ENCODE measurements around the gene SNAPC4. TPM values are rescaled to one million over a fixed set of nuclear protein-coding genes. Genes with fewer than 3 reads are reported as not detected.
"Not testable (repeated sequence)": the region's sequence is repeated elsewhere in the genome, so short reads cannot be mapped to it uniquely, and the experiment has no call there.

The SNAPC4 gene
- polyA plus RNA-seq, 4 donors: 7.6 to 14.2 (median 12.3) TPM

DNA sequence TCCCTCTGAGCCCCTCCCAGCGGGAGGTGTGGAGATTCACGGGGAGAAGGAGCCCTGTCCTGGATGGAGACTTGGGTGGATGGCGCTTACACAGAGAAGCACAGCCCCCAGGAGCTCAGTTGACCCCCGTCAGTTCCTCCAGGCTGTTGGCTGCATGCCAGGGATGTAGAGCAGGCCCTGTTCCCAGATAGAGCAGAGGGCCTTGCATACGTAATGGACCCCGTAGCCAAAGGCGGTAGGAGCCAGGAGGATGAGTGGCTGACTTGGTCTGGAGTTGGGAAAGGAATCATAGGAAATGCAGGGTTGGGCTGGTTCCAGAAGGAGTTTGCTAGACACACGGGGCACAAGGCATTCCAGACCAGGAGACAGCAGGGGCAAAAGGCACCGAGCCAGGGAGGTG is 13.0 kb upstream of the SNAPC4 start:
- DNase-seq (ENCODE audit: low read depth in 4 of 4, low spot score in 3 of 4): no peak

DNA sequence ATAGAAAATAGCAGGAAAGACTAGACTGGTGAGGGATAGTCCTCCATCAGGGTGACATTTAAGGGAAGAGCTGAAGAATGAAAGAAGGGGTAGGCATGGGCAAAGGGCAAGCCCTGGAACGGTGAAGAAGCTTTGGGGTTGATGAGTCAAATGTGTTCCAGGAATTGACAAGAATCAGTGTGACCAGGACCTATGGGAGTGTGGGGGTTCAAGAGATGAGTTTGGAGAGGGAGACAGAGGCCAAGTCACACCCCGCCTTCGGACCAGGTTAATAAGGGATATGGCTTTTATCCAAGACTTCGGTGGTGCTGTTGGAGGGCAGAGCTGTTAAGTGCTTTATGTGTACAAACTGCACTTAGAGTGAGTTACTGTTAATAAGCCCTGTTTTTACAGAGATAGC is 11.4 kb upstream of the SNAPC4 start:
- no peak for DNase-seq (ENCODE audit: low read depth in 4 of 4, low spot score in 3 of 4)

DNA sequence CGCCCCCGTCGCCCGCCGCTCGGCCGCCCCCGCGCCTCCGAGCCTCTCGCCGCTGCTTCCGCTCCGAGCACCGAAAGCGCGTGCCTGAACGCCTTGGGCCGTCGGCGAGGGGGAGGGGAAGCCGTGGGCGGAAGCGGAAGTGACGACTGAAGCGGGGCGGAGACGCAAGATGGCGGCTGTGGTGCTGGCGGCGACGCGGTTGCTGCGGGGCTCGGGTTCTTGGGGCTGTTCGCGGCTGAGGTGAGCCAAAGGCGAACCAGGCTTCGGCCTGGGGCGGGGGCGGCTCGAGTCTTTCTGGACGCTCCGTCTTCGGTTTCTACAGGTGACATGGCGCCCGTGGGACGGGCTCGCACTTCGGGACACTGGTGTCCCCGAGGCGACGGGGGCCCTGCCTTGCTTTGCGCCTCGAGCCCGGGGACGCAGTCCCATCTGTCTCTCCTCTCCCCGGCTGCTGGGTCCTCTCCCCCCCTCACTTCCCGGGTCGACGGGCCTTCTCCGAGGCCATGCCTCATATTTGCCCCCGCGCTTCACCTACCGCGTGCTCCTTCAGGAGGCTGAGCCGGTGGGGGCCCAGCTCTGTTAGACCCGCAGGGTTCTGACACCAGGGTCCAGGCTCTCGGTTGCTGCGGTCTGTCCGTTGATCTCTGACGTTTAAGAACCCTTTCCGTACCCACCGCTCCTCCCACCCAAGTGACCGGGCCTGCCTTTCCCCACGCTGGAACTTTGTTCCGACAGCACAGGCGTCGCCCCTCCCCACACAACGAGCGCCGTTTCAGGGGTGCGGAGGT is 10.7 kb upstream of the SNAPC4 start, which contains the start of the genes ENTR1 and PMPCA:
TSS of gene ENTR1 (minus strand) at position 115 of the 788 bp plus-strand sequence. CDS start 217 bp downstream, outside the sequence.
TSS of gene PMPCA (plus strand) at position 159 of the 788 bp plus-strand sequence. CDS start at position 170, 11 bp downstream.
- DNase-seq (ENCODE audit: low read depth in 4 of 4, low spot score in 3 of 4): peak; percentile 71 to 83 (median 76)

DNA sequence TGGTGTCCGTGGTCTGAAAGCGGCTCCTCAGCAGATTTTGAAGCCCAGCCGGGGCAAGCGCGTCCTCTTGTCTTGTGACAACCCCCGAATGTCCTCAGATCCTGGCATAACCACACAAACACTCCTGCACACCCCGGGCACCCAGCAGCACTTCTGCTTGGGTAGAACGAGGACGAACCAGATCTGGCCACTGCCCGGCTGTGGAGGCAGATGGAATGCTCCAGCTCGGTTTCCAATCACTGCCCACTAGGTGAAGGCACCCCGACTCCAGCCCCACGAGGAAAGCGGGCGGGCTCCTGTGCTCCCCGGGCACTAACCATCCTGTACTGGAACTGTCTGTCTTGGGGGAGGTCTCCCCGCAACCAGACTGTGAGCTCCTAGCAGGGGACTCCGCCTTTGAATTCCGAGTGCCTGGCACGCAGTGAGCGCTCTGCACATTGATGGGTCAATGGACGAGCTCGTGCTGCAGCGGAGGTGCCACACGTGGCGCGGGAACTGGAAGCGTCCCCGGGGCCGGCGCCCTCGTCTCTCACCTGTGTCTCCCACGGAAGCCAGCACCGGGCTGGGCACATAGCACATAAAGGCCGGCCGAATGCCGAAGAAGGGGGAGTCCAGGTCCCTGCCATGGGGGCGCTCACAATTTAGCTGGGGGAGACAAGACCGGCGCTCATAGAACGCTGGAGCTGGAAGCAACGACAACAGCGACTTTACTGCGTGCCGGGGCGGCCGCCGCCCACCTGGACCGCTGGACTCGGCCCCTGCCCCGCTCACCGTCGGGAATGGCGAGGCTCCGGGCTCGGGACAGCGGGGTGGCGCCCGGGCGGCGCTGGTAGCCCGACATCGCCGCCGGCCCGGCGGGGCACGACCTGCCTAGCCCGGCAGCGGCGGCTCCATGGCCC is 9.8 kb upstream of the SNAPC4 start:
- DNase-seq (ENCODE audit: low read depth in 4 of 4, low spot score in 3 of 4): no peak

DNA sequence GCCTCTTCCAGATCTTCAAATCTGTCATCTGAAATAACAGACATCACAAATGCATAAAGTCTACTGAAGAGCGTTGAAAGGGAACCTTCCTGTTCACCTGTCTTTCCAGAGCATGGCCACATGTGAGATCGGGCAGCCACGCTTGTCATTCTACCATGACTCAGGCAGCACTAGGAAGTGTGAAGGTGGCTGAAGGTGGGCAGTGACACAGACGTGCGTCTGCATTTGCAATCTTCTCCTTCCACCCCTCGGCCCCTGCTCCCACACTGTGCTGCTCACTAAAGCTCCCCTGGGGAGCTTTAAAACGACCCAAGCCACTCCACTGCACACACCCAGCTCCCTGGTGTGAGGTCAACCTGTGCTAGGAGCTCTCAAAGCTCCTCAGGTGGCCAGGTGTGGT is 7.9 kb upstream of the SNAPC4 start:
- no peak for DNase-seq (ENCODE audit: low read depth in 4 of 4, low spot score in 3 of 4)

DNA sequence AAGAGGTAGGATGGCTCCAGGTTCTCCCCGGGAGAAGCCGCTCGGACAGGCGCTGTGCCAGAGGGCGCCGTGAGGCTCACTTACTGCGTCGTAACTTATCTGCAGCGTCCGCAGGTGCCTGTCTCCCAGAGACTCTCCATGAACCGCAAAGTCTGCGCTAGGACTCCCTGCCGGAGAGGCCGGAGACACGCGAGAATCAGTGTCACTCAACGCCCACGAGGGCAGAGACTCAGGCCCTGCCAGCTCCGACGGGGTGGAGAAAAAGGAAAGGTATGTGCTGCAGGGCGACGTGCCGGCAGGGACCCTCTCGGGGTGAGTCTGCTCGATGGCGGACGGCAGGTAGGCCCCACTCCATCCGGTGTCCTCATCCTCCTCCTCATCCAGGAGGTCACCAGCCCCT is 7.1 kb upstream of the SNAPC4 start:
- DNase-seq (ENCODE audit: low read depth in 4 of 4, low spot score in 3 of 4): not testable (repeated sequence)

DNA sequence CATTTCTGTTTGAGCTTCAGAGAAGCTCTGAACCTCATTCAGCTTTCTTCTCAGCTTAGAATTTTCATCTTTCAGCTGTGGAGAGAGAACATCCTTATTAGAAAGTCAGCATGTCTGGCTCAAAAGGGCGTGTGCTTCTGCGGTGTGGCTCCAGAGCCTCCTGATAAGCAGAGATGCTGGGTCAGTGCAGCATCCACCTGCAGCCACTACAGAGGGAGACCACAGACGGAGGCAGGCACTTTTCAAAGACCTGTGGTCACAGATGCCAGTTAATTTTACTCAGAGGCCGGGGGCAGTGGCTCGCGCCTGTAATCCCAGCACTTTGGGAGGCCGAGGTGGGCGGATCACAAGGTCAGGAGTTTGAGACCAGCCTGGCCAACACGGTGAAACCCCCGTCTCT is 5.9 kb upstream of the SNAPC4 start:
- DNase-seq (ENCODE audit: low read depth in 4 of 4, low spot score in 3 of 4): not testable (repeated sequence)

DNA sequence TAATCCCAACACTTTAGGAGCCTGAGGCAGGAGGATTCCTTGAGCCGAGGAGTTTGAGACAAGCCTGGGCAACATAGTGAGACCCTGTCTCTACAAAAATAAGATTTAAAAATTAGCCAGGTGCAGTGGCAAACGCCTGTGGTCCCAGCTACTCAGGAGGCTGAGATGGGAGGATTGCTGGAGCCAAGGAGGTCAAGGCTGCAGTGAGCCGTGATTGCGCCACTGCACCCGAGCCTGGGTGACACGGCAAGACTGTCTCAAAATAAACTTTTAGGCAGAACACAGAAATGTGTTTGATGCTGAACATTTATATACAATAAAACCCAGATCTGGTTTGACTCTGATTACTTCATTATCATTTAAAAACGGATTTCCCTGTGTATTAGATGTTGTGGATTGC is 5.5 kb upstream of the SNAPC4 start:
- no peak for DNase-seq (ENCODE audit: low read depth in 4 of 4, low spot score in 3 of 4)

DNA sequence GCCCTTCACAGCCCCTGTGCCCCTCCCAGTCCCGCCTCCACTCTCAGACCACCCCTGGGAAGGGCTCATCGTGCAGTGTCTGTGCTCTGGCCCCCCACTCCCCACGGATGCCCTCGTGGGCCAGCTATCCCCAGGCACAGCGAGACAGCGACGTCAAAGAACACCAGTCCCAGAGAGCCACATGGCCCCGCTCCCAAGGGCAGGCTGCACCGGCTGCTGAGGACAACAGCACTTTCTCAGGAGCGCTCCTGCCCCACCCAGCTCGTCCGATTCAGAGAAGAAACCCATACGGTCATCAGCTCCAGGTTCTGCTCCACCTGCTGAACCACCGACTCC is 4.8 kb upstream of the SNAPC4 start:
- DNase-seq (ENCODE audit: low read depth in 4 of 4, low spot score in 3 of 4): no peak

DNA sequence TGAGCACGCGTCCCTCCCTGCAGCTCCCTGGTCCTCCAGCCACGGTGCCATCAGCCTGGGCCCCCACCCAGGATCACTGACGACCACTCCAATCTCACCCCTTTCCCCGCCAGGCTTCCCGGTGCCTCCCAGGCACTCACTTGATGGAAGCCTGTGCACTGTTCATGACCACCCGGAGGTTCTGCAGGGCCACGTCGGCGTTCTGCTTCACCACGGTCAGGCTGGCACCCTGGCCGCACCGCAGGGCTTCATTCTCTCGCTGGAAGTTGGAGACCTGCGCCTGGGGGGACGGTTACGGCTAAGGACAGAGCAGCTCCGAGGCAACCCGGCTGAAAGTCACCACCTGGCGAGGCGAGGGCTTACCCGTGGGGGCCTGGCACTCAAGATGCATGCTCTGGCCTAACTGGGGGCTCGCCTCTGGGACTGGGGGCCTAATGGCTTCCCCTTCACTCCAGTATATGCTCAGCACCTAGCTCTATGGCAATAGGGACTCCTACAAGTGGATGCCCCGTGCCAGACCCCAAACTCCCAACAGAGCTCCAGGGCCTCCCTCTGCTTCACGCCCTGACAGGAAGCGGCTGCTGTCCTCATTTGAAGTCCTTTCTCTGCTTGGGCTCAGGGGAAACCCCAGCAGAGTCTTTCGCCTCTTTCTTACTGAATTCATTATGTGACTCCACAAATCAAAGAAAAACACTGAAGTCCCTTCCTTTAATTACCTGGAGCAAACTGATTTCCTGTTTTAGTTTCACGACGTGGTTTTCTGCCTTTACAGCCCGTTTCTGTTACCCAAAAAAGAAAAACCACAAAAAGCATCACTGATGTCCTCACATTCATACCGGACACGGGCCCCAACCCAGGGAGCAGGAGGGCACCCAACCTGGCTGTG is 4.2 kb upstream of the SNAPC4 start:
- no peak for DNase-seq (ENCODE audit: low read depth in 4 of 4, low spot score in 3 of 4)

DNA sequence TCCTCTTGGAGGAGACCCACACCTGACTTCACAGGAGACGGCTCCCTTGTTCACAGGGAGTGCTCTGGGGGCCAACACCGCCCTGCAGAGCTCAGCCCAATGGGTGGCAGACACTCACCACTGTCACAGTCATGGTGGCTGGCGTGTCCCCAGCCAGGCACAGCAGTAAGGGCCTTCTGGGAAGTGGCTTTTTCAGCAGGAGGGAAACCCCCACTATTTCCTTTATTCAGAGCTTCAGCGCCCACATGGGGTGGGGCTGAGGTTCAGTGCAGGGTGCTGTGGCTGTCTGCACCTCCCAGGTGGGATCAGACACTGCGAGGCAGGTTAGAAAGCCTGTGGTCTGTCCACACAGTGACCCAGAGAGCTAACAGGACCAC is 3.6 kb upstream of the SNAPC4 start:
- DNase-seq (ENCODE audit: low read depth in 4 of 4, low spot score in 3 of 4): no peak

DNA sequence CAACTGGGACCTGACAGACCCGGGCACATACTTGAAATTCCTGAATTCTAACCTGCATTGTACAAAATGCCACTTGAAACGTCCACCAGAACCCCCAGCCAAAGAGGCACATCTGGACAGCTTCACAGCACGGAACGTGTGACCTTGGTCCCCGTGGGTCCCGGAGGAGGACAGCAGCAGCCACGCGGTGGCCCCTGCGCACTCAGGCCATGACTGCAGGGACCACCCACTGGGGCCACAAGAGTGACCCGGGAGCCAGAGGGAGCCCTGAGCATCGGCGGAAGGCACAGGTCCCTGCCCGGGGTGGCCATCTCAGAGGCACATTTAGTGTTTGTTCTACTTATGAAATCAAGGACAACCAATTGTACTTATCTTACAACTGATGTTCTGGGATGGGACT is 2.1 kb upstream of the SNAPC4 start:
- no peak for DNase-seq (ENCODE audit: low read depth in 4 of 4, low spot score in 3 of 4)

DNA sequence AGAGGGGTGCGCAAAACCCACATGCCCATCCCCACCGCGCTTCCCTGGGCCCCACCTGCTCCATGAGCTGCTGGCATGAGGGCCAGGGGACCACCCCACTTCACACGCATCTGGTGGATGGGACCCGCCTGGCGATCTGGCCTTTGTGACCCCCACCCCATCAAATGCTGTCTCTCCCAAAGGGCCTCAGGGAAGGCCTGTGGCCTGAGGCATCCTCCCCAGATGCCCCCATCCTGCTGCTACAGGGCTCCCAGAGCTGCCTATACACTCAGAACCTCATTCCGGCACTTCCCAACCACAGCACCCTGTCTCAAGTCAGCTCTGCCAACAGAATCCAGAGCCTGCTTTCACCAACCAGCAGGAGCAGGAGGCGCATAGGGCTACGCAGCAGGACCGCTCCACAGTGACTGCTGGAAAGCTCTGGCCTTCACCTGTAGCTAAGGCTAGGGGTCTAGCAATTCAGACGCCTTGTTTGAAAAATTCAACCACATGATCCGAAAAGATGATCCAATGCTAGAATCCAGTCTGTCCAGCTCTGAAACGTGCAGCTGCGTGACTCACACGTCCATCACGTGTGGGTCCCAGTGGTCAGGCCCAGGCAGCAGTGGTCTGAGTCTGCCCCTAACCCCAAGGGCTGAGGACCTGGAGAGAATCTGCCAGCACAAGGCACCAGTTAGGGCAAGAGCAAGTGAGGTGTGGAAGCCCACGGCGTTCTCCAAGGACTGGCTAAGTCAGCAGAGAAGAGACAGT is 1.4 kb upstream of the SNAPC4 start:
- no peak for DNase-seq (ENCODE audit: low read depth in 4 of 4, low spot score in 3 of 4)

DNA sequence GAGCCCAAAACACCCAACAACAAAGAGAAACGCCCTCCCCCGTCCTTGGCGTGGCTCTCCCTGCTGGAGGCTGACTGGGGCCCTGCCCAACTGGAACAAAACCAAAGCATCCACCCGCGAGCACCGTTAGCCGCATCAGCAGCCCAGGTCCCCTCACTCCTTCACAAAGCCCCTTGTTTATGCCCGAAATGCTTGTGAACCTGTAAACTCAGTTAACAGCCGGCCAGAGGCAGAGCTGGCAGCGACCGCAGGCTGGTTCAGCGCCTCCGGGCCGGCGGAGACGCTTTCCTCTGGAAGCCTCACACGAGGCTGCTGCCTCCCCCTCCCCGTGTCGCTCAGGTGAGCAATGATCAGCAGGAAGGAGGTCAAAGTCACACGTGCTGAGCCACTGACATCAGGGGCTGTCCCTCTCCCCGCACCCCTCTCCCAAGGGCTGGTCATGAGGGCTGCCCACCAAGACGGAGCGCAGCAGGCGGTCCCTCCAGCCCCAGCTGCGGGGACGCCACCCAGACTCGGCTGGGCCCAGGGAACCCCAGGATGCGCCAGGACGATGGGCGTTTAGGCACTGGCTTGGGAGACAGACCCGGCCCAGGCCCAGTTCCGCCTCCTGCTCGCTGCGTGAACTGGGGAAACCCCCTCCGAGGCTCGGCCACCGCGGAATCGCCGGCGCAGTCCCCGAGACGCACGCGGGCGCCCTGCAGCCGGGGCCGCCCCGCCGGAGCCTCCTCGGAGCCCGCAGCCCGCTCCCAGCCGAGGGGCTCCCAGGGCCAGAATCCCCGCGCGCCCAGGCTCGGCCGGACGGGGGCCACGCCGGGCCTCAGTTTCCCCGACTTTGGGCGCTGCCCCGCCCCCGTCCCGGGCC is 563 bp downstream of the SNAPC4 start:
- no peak for DNase-seq (ENCODE audit: low read depth in 4 of 4, low spot score in 3 of 4)

DNA sequence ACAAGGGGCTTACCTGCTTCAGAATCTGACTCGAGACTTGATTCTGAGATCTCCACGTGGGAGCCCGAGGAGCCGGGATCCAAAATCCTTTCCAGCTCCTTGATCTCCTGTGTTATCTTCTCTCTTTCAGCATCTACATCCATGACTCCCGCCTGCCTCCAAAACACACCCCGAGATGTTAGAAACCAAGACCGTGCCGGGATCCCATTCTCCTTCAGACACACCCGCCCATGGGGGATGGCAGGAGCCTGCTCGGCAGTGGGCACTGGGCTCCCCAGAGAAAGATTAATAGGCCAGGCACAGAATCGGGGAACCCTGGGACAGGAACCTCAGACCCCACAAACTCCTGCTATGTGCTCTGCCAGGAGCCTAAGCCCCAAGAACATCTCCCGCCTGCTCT is 1.7 kb downstream of the SNAPC4 start:
- DNase-seq (ENCODE audit: low read depth in 4 of 4, low spot score in 3 of 4): no peak

DNA sequence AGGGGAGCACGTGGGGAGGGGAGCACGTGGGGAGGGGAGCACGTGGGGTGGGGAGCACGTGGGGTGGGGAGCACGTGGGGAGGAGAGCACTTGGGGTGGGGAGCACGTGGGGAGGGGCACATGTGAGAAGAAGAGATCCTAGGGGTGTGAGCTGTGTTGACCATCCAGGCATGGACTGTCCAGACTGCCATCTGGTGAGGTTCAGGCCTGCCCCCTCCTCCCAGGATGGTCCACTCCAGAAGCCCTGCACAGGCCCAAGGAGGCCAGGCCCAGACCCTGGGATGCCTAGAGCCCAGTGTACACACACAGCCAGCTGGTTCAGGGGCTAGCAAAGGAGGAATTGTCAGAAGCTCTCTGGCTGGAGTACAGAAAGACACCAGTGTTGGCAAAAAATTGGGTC is 2.3 kb downstream of the SNAPC4 start:
- no peak for DNase-seq (ENCODE audit: low read depth in 4 of 4, low spot score in 3 of 4)

DNA sequence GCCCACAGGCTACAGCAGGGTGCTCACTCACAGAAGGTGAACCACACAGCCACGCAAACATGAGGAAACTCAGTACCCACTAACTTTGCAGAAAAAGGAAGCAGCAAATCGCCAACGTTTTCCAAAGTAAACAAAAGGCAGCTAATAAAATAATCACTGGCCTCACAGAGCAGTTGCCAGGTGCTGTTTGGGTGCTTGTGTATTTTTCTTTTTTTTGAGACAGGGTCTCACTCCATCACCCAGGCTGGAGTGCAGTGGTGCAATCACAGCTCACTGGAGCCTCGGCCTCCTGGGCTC is 3.8 kb downstream of the SNAPC4 start:
- DNase-seq (ENCODE audit: low read depth in 4 of 4, low spot score in 3 of 4): no peak

DNA sequence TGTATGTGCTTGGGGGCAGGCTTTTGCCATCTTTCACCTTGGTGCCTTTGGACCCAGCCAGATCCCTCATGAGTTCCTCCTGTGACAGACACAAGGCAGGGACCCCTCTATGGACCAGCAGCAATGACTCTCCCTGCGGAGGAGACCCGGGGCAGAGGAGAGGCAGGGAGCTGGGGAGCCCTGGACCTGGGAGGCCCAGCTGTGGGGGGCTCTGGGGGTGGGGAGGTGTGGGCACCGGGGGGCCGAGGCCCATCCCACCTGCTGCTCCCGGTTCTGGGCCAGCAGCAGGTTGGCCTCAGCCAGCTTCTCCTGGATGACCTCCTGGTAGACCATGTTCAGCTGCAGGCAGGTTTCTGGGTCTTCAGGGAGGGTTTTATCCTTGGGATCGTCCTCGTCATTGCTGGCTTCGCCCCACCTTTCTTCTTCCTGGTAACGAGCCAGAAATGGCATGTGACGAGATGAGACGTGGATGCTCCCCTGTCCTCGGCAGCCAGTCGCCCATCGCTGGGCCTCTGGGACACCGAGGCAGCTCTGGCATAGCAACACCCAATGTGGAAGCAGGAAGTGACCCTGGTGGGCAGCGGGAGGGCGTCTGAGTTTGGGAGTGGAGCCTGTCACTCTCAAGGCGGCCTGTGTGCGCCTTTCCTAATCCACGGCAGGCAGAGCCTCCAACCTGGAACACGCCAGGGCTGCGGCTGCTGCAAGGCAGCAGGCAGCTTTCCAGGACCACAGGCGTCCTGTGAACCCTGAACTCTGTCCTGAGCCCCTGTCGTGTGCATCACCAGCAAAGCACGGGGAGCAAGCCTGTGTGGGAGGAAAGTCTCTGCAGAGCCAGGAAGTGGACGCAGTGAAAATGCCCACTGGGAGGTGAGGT is 4.4 kb downstream of the SNAPC4 start:
- DNase-seq (ENCODE audit: low read depth in 4 of 4, low spot score in 3 of 4): no peak

DNA sequence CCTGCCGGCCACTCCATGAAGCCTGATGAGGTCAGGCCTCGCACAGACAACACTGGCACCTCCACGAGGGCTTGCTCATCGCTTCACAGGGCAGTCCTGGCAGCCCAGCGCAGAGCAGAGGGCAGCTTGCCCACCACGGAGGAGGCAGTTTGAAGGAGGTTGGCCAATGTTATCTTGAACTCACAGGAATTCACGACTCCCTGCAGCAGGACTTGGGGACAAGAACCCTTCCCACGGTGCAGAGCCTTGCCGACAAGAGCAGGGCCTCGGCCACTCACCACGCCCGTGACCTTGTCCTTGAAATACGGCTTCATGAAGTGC is 5.0 kb downstream of the SNAPC4 start:
- DNase-seq (ENCODE audit: low read depth in 4 of 4, low spot score in 3 of 4): no peak

Data from left renal pelvis (tissue), 4 donors.